ENCODE data around the gene PUM1.
A peak's percentile ranks its signal among the peaks of the same experiment; 100 is the strongest.

GRCh38 chr1:30912913-30913652, 152.4 kb downstream of the PUM1 start:
- no peak for TF ChIP-seq CTCF (IDR thresholded peaks at IDR 0.05 in 8 of 11, conservative IDR thresholded peaks at IDR 0.05 in 3 of 11)
- TF ChIP-seq POLR2AphosphoS5 (IDR thresholded peaks at IDR 0.05), result peak; percentile 27 to 76 (median 51)
- TF ChIP-seq POLR2A (IDR thresholded peaks at IDR 0.05), result no peak
